ENCODE measurements around the gene CNOT4. TPM values are rescaled to one million over a fixed set of nuclear protein-coding genes. Genes with fewer than 3 reads are reported as not detected.

Gene CNOT4
- total and polyA plus RNA-seq, 9 donors: 9.1 to 38.9 (median 30.5) TPM

- DNase-seq: no peak
- Histone ChIP-seq H3K36me3 (no peaks in the 10 kb centered on the region), H3K4me1 (ENCODE audit: insufficient read depth) (peaks cover 2% of the 10 kb centered on the region), H3K4me3 (no peak overlapping the region), H3K27ac (no peak overlapping the region), H3K27me3 (no peaks in the 10 kb centered on the region), H3K9me3 (no peaks in the 10 kb centered on the region)
- 94 to 98% (median 97%) methylated on average over 4 of the region's 4 CpGs for WGBS, 3 donors
- intact Hi-C loops (cut with DNase I): no loop called here
- TF ChIP-seq CTCF (IDR thresholded peaks at IDR 0.05) (no peak), EP300 (IDR thresholded peaks at IDR 0.05) (no peak), POLR2A (IDR thresholded peaks at IDR 0.05) (no peak)
Measured at GRCh38 chr7:135434047-135434446, 75.9 kb downstream of the CNOT4 start.

- DNase-seq: no peak
- H3K36me3 ChIP-seq: no peaks in the 10 kb centered on the region
- no peaks in the 10 kb centered on the region for H3K9me3 ChIP-seq
- H3K27me3 ChIP-seq: no peaks in the 10 kb centered on the region
- intact Hi-C loops (cut with DNase I): no loop called here
- no peak overlapping the region for H3K4me3 ChIP-seq
- 95 to 97% (median 96%) methylated on average over 1 of the region's 1 CpG for WGBS, 3 donors
- no peak overlapping the region for H3K27ac ChIP-seq
- TF ChIP-seq POLR2A (IDR thresholded peaks at IDR 0.05) (no peak), CTCF (IDR thresholded peaks at IDR 0.05) (no peak), EP300 (IDR thresholded peaks at IDR 0.05) (no peak)
- peaks cover 3% of the 10 kb centered on the region for H3K4me1 ChIP-seq (ENCODE audit: insufficient read depth)
Measured at GRCh38 chr7:135430626-135431025, 79.3 kb downstream of the CNOT4 start.

- H3K4me1 ChIP-seq (ENCODE audit: insufficient read depth): peaks cover 3% of the 10 kb centered on the region
- no peak for DNase-seq
Measured at GRCh38 chr7:135428879-135429278, 81.0 kb downstream of the CNOT4 start.

GRCh38 chr7:135428011-135428410 lies 81.9 kb downstream of the CNOT4 start:
- H3K36me3 ChIP-seq: no peaks in the 10 kb centered on the region
- no peak overlapping the region for H3K4me3 ChIP-seq
- no peak for DNase-seq
- H3K9me3 ChIP-seq: no peaks in the 10 kb centered on the region
- H3K27ac ChIP-seq: no peak overlapping the region
- intact Hi-C loops (cut with DNase I): no loop called here
- no peak for TF ChIP-seq POLR2A (IDR thresholded peaks at IDR 0.05)
- no peak for TF ChIP-seq EP300 (IDR thresholded peaks at IDR 0.05)
- TF ChIP-seq CTCF (IDR thresholded peaks at IDR 0.05): no peak
- H3K4me1 ChIP-seq (ENCODE audit: insufficient read depth): peaks cover 3% of the 10 kb centered on the region
- H3K27me3 ChIP-seq: no peaks in the 10 kb centered on the region

More at GRCh38 chr7:135428879-135429278, 81.0 kb downstream of the CNOT4 start:
- no peaks in the 10 kb centered on the region for H3K36me3 ChIP-seq
- intact Hi-C loops (cut with DNase I): no loop called here
- H3K4me3 ChIP-seq: no peak overlapping the region
- 53 to 78% (median 74%) methylated on average over 1 of the region's 1 CpG for WGBS, 3 donors
- H3K27me3 ChIP-seq: no peaks in the 10 kb centered on the region
- no peaks in the 10 kb centered on the region for H3K9me3 ChIP-seq
- TF ChIP-seq CTCF (IDR thresholded peaks at IDR 0.05): no peak
- no peak for TF ChIP-seq EP300 (IDR thresholded peaks at IDR 0.05)
- H3K27ac ChIP-seq: no peak overlapping the region

GRCh38 chr7:135427166-135427565 lies 82.7 kb downstream of the CNOT4 start:
- Histone ChIP-seq H3K36me3 (no peaks in the 10 kb centered on the region), H3K27me3 (no peaks in the 10 kb centered on the region), H3K27ac (no peak overlapping the region), H3K9me3 (no peaks in the 10 kb centered on the region), H3K4me3 (no peak overlapping the region), H3K4me1 (ENCODE audit: insufficient read depth) (peaks cover 5% of the 10 kb centered on the region)
- no peak for DNase-seq
- TF ChIP-seq EP300 (IDR thresholded peaks at IDR 0.05): no peak
- no peak for TF ChIP-seq CTCF (IDR thresholded peaks at IDR 0.05)
- TF ChIP-seq POLR2A (IDR thresholded peaks at IDR 0.05): no peak
- intact Hi-C loops (cut with DNase I): no loop called here
